ENCODE results near the gene RTL1. TPM values are rescaled to one million over a fixed set of nuclear protein-coding genes. Genes with fewer than 3 reads are reported as not detected.

The RTL1 gene
- total and polyA plus RNA-seq, 2 of the 13 experiments (the other 11 are each of a cell fraction or from before 2014, with no cell fraction given) = not detected

DNA sequence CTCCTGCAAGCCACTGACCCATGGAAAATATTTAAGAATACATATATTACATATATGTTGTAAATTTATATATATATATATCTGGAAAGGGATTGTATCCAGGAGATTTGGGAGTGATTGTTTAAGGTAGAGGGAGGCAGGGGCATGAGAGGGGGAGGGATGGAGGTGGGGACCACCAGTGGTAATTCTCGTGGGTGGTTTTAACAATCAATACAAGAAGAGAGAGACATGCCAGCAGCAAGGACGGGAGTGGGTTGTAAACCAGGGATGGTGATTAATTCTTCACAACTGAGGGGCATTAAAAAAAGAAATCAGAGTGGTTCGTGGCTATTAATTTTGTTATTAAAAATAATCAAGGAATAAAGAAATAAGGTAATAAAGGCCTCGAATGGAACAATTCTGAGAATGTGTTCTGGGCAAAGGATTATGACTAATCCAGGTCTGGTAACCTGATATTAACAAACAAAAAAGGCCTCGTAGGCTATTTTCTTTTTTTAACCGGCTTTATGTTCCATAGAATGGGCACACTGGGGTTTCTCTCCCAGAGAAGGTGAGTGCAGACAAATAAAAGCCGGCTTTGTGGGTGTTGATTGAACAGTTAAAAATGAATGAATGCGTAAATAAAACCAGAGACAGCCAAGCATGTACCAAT is 8.3 kb upstream of the RTL1 start:
- Histone ChIP-seq H3K9me3 (ENCODE audit: low read length) (no peaks in the 10 kb centered on the region), H3K79me2 (ENCODE audit: insufficient read depth, low read length) (no peaks in the 10 kb centered on the region), H3K4me2 (ENCODE audit: low read depth, low read length) (no peak overlapping the region), H3K36me3 (replicated peaks in 1 of 2; ENCODE audit: control insufficient read depth in 1 of 2, insufficient read depth in 2 of 2, low read length in 2 of 2) (no peaks in the 10 kb centered on the region), H2AFZ (ENCODE audit: low read length) (no peak overlapping the region), H3K4me1 (ENCODE audit: insufficient read depth, low read length) (no peaks in the 10 kb centered on the region), H3K9ac (ENCODE audit: insufficient read depth, low read depth, low read length) (no peak overlapping the region), H3K4me3 (replicated peaks in 1 of 3; ENCODE audit: insufficient read depth in 1 of 3, low read depth in 2 of 3, low read length in 3 of 3) (no peak overlapping the region), H4K20me1 (ENCODE audit: insufficient read depth, low read length) (no peaks in the 10 kb centered on the region), H3K27ac (ENCODE audit: extremely low read length, insufficient read depth, low read length) (no peak overlapping the region), H3K27me3 (ENCODE audit: control insufficient read depth in 1 of 2, insufficient read depth in 2 of 2, low read length in 2 of 2) (peaks cover 0 to 35% of the 10 kb centered on the region in 2 experiments; a peak in 3 of 5 replicates)
- ChIA-PET POLR2A (no interaction called here), CTCF (ENCODE audit: low intra/inter-chr PET ratio, low total read pairs) (no interaction called here)
- ATAC-seq (no peak), DNase-seq (ENCODE audit: low spot score) (no peak), FAIRE-seq (no peak)
- intact Hi-C loops (cut with micrococcal nuclease; ENCODE audit: unreplicated experiment) (no loop called here), in situ Hi-C loops (cut with HindIII; ENCODE audit: extremely low pct_ligation_motif_present, low pct_unique_long_range_greater_than_20kb) (loop anchor here (5.0 kb wide), 1 partner anchor 716 kb away; no protein-coding TSS in a partner anchor)
- BruUV-seq (replicated peaks) = no TSS peak
- TF ChIP-seq RFXAP (CRISPR knock-in tag; IDR thresholded peaks at IDR 0.05; ENCODE audit: borderline replicate concordance) (no peak), JUN (CRISPR knock-in tag; IDR thresholded peaks at IDR 0.05) (no peak), ARHGAP35 (CRISPR knock-in tag; IDR thresholded peaks at IDR 0.05; ENCODE audit: borderline replicate concordance) (no peak), AFF4 (CRISPR knock-in tag; IDR thresholded peaks at IDR 0.05) (no peak), NFE2 (CRISPR knock-in tag; IDR thresholded peaks at IDR 0.05) (no peak), DMTF1 (CRISPR knock-in tag; IDR thresholded peaks at IDR 0.05) (no peak), CEBPZ (IDR thresholded peaks at IDR 0.05; ENCODE audit: low read length) (no peak), ATF1 (CRISPR knock-in tag; IDR thresholded peaks at IDR 0.05) (no peak), CBX1 (IDR thresholded peaks at IDR 0.05; ENCODE audit: low read depth) (no peak), ATAD3A (CRISPR knock-in tag; IDR thresholded peaks at IDR 0.05) (no peak)
- TF ChIP-seq, protein P1, sequence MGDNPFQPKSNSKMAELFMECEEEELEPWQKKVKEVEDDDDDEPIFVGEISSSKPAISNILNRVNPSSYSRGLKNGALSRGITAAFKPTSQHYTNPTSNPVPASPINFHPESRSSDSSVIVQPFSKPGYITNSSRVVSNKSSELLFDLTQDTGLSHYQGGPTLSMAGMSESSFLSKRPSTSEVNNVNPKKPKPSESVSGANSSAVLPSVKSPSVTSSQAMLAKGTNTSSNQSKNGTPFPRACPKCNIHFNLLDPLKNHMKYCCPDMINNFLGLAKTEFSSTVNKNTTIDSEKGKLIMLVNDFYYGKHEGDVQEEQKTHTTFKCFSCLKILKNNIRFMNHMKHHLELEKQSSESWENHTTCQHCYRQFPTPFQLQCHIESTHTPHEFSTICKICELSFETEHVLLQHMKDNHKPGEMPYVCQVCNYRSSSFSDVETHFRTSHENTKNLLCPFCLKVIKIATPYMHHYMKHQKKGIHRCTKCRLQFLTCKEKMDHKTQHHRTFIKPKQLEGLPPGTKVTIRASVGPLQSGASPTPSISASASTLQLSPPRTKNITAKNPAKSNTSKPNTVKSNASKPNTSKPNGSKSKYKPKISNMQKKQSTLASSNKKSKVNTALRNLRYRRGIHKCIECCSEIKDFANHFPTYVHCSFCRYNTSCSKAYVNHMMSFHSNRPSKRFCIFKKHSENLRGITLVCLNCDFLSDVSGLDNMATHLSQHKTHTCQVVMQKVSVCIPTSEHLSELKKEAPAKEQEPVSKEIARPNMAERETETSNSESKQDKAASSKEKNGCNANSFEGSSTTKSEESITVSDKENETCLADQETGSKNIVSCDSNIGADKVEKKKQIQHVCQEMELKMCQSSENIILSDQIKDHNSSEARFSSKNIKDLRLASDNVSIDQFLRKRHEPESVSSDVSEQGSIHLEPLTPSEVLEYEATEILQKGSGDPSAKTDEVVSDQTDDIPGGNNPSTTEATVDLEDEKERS (CRISPR knock-in tag; IDR thresholded peaks at IDR 0.05) = no peak
- WGBS (ENCODE audit: low lambda C conversion rate) = 14% methylated on average over 8 of the region's 8 CpGs
